Activated T-cell treated with anti-CD3 and anti-CD28 coated beads for 48 hours (primary cell): ENCODE measurements around the gene EFNA1.

ENCODE experiments used
- DNase-seq: peaks from one replicate; pipeline ENCODE4 v3.0.0-alpha.2; 2020; ENCODE audit warnings: low read depth

The EFNA1 gene, protein sequence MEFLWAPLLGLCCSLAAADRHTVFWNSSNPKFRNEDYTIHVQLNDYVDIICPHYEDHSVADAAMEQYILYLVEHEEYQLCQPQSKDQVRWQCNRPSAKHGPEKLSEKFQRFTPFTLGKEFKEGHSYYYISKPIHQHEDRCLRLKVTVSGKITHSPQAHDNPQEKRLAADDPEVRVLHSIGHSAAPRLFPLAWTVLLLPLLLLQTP

DNA sequence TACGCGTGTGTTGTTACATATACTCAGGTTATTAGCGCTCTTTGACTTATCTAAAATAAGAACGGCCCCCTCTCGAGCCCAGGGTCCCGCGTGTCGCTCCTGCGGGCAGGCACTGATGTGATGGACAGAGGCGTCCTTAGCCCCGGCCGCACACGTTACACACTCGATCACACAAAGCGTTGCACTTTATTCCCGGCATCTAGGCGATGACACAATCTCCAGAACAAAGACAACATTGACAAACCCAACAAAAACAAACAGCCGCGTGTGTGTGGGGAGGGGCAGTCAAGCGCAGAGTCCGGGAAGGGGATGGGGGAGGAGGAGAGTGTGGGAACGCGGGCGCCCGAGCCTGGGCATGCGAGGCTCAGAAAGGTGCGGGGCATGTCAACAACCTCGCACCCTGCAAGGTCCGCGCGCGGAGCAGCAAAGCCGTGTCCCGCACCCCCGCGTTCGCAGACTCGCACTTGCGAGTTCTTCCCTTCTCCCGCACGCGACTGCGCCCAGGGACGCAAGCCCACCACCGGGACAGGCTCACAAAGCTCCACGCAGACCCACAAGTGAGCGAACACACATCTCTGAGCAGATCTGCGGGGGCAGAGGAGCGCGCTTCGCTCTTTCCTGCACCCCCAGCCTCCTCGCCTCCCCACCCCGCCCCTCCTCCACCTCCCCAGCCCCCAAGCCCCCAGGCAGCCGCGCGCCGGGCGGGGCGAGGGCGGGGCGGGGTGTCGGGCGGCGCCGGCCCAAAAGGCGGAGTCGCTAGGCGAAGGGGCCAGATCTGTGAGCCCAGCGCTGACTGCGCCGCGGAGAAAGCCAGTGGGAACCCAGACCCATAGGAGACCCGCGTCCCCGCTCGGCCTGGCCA is at the start of gene EFNA1:
TSS of gene EFNA1 (plus strand) at position 772 of the 862 bp plus-strand sequence. CDS start 102 bp downstream, outside the sequence.
- peak; percentile 33 for DNase-seq

DNA sequence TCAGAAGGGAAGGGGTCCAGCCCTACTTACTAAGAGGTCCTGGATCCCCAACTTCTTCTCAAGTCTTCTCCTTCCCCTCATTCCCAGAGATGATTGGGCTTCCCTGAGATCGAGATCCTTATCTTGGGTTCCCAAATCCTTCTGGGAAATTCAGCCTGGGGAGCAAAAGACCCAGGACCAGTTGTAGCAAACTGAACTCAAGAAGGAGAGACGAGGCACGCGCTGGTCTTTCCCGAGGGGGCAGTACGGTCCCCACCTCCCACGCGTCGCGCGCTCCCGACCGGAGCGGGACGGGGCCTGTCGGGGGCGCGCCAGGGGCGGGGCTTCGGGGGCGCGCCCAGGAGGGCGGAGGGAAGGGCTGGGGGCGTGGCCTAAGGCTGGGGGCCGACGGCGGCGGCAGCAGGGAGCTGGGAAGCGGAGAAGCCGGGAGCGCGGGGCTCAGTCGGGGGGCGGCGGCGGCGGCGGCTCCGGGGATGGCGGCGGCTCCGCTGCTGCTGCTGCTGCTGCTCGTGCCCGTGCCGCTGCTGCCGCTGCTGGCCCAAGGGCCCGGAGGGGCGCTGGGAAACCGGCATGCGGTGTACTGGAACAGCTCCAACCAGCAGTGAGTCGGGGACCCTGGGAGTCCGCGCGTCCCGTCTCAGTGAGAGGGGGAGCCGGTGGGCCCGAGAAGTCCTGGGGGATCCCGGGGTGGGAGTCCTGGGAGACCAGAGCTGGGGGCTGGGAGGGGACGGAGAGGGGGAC is 49.0 kb upstream of the EFNA1 start, which contains the start of gene EFNA3:
TSS of gene EFNA3 (plus strand) at position 369 of the 741 bp plus-strand sequence. CDS start at position 474, 105 bp downstream.
- DNase-seq, result peak; percentile 66

DNA sequence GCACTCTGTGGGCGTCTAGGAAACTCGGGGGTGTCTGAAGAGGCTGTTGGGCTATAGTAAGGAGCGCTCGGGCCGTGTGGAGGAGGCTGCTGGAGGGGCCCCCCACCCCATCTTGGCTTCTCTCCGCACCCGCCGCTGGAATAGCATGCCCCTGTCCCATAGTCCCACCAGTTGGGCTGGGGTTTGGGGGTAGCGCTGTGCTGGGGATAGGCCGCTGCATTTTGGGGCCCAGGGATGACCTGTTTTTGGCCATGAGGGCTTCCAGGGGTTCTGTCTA is 48.5 kb upstream of the EFNA1 start:
- DNase-seq, result no peak

DNA sequence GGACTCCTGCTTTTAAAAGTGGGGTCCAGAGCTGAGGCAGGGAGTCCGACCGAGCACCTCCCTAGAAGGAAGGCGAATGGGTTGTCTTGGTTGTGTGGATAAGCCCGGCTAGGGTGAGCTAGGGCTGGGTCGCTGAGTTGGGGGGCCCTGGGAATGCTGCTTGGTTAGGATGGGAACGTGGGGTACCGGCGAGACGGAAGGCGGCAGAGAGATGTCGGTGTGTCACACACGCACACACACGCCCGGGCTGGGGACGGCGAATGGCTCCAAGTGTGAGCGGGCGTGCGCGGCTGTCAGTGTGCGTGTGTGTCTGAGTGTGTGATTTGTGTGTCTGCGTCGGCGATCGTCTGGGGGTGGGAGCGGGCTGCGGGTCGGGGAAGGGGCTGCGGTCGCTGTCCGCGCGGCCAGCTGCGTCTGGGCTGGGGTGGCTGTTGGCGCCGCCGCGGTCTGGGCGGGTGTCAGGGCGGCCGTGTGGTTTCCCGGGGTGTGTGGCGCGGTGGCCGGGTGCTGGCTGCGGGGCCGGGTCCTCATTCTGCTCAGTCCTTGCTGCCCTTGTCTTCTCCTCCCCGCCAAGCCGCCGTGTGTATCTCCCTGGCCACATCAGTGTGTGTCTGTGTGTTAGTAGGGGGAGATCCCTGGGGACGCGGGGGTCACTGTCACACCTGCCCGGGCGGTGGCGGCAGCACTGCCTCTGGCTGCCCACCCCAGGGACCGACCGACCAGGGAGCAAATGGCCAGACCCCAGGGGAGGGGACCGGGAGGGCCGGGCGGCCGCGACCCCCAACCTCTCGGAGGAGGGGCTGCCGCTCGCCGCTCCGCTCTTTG is 48.0 kb upstream of the EFNA1 start:
- no peak for DNase-seq

DNA sequence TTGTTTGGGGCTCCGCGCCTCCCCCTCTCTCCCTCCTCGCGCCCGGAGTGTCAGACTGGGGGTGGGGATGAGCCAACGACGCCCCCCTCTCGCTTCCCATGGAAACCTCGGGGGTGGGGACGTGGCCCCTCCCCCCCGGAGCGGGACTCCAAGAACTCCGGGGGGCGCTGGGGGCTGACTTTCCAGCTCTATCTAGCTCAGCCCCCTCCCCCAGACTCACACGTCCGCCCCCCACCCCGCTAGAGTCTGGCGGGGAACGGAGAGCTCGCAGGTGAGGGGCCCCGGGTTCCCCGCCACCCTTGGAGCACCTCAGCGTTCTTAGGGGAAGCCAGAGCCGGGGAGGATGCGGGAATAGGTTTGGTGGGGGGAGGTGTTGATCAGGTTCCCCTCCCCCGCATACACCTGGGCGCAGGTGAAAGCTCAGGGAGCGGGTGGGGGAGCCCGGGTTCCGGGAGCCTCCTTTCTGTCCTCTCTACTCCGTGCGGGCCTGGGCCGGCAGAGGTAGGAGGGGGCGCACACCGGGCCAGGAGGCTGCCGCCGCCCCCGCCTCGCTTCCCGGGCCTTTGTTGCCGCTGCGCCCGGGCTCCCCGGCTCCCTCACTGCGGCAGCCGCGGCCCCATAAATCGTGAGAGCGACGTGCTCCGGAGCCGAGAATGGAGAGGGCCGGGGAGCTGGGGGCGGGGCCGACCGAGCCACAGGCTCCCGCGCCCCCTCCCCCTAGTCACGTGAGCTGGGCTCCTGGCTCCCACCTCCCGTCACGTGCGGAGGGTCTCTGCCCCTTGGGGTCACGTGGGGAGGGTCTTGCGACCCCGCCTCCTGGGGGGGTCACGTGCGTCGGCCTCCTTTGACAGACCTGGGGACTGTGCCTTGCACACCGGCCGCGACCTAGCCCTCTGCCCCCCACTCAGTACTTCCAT is 47.1 kb upstream of the EFNA1 start:
- no peak for DNase-seq

DNA sequence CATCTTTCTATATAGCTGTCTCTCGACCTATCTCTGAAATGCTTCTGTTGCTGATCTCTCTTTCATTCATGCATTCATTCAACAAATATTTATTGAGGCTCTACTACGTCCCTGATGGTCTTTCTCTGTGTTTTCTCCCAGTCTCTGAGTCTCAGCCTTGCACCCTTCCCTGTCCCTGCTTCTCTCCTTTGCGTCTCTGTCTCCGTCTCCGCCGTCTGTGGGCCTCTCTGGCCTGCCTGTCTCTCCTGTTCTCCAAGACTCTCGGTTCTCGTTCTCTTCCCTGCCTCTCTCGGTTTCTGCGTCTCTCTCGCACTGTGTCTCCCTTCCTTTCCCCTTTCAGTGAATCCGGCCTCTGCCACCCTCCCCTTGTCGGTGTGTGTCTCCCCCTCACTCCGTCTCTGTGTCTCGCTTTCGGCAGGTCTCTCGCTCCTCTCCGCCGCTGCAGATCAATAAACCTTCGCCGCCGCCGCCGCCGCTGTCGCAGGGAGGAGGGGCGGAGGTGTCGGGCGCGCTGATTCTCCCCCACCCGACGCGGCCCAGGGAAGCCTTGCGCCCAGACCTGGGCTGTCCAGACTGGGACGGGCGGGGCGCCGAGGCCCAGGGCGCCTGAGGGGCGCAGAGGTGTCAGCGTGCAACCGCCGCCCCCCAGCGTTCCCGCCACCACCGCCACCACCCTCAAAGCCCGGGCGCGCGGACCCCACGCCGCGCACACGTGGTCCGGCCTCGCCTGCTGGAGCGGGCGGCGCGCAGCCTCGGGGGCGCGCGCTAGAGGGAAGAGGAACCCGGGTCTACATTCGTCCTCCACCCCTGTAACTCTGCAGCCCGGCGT is 46.0 kb upstream of the EFNA1 start:
- no peak for DNase-seq

DNA sequence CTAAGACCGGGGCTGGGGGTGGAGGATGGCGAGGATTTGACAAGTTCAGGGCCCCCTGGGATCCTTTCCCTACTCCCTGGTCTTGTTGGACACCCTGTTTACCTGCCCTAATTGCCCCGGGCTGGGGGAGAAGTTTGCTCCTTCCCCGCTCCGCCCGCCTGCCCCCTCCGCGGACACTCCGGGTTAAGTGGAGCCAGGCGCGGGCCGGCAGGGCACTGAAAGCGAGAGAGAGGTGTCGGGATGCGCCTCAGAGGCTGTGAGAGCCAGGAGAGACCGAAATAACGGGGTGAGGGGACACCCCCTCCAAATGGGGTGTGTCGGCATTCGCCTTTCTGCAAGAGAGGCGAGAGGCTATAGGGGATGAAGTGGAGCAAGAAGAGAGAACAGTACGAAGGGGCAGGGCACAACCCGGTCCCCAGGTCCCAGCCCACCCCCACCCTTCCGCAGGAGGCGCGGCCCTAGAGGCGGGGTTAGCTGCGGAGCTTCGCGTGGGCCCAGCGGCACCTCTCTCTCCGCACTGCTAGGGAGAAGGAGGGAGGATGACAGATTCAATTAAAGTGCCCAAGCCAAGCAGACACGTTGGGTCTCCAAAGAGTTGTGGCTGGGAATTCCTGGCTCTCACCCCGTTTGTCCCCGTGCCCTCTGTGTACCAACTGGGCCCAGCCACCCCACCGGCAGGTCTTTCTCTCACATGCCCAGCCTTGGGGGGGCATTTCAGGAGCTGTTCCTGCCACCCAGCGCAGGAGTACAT is 45.2 kb upstream of the EFNA1 start:
- DNase-seq, result no peak

DNA sequence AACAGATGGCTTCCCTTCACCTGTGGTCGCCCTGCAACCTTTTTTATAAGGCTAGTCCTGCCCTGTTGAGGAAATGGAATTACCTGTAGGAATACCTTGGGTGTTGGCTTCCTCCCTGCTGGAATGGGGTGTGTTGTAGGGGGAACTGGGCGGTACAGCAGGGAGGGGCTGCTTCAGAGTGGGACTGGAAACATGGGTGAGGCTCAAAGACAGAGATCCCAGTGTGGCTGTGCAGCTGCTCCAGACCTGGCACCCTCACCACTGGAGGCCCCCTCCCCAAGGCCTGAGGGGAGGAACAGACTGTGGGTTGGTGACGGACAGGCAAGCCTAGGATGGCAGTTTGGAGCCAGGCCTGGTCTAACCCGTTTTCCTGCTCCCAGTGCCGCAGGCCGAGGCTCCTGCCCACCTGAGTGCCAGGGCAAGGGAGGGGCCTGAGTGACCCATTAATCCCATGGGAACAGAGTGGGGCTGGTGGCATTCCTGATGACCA is 44.6 kb upstream of the EFNA1 start:
- no peak for DNase-seq

DNA sequence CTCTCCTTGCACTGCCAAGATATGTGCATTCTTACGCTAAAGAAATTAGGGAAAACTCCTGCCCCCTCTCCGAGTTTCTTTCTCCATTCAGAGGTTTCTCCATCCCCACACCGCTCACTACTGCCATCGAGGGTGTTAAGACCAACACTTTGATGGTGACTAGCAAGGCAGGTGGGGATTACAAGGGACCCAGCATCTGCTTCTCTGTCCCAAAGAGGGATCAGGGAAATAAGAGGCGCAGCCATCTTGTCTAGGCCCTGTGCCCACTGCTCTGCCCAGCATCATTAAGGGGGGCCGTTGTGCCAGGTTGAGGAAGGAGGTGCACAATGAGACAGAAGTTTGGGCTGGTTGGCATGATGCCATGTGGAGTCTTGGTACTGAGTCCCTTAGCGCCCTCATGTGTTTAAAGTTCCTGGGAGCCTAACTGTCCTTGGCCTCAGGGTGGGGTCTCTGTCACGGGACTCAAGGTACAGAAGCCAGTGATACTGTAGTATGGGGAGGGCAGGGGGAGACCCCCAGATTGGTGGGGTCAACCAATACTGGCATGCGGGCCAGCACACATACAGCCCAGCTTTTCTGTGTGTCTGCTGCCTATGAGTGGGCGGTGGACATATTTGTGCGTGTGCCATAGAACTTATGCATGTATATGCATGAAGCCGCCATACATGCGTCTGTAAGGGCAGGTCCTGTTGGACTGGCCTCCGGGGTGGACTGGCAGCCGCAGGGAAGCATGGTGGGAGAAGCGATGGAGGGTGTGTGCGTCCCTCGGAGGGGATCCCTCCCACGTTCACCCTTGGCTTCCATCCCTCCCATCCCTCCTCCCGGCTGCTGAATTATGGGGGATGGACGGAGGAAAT is 43.6 kb upstream of the EFNA1 start:
- DNase-seq, result no peak

DNA sequence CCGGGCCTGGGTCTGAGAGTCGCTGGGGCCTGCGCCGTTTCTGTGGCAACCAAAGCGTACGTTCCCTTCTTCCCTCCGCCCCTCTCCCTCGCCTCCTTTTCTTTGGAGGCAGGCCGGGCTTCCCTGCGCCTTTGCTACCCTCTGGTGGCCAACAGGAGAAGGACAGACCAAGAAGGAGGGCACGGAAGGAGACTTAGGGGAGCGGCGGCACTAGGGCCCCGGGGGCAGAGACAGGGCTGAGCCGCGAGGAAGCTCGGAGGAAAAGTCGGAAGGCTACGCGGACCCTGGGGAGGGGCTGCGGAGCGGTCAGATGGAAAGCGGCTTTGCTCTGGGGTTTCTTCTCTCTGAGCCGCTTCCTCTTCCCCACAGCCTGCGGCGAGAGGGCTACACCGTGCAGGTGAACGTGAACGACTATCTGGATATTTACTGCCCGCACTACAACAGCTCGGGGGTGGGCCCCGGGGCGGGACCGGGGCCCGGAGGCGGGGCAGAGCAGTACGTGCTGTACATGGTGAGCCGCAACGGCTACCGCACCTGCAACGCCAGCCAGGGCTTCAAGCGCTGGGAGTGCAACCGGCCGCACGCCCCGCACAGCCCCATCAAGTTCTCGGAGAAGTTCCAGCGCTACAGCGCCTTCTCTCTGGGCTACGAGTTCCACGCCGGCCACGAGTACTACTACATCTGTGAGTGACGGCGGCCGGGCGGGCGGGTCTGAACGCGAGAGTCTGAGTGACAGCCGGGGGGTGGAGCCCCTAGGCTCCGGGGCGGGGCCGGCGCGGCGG is 42.8 kb upstream of the EFNA1 start:
- DNase-seq, result peak; percentile 89

DNA sequence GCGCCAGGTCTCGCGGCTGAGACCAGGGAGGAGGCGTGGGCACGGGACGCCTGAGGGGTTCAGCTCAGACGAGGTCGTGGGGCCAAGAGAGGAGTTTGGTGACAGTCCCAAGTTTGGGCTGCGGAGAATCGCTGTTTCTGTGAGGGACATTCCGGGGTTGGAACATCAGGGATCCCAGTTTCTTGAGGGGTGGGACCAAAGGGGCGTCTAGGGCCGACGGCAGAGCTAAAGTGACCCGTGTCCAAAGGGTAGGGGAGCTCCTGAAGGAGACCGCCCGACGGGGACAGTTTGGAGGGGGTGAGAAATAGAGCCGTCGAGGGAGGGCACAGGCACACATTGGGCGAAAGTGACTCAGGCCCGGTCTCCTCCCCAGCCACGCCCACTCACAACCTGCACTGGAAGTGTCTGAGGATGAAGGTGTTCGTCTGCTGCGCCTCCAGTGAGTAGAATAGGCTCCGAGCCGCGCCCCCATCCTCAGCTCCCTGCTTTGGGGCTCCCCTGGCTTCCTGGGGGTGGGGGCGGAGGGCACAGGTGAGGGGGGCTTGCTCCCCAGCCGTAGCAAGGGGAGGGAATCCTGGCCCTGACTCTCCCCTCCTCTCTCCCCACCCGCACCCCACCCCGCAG is 42.1 kb upstream of the EFNA1 start:
- DNase-seq, result peak; percentile 72

DNA sequence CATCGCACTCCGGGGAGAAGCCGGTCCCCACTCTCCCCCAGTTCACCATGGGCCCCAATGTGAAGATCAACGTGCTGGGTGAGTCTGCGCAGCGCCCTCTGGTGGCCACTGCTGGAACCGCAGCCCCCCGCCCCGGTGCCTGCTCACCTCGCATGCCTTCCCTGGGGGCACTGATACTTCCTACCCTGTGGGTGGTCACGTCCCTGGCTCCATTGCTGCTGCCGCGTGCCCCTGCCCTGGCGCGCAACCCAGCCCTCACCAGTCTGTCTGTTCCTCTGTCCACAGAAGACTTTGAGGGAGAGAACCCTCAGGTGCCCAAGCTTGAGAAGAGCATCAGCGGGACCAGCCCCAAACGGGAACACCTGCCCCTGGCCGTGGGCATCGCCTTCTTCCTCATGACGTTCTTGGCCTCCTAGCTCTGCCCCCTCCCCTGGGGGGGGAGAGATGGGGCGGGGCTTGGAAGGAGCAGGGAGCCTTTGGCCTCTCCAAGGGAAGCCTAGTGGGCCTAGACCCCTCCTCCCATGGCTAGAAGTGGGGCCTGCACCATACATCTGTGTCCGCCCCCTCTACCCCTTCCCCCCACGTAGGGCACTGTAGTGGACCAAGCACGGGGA is 41.4 kb upstream of the EFNA1 start:
- DNase-seq, result peak; percentile 80

DNA sequence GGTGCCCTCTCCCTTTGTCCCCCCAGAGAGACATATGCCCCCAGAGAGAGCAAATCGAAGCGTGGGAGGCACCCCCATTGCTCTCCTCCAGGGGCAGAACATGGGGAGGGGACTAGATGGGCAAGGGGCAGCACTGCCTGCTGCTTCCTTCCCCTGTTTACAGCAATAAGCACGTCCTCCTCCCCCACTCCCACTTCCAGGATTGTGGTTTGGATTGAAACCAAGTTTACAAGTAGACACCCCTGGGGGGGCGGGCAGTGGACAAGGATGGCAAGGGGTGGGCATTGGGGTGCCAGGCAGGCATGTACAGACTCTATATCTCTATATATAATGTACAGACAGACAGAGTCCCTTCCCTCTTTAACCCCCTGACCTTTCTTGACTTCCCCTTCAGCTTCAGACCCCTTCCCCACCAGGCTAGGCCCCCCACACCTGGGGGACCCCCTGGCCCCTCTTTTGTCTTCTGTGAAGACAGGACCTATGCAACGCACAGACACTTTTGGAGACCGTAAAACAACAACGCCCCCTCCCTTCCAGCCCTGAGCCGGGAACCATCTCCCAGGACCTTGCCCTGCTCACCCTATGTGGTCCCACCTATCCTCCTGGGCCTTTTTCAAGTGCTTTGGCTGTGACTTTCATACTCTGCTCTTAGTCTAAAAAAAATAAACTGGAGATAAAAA is 40.7 kb upstream of the EFNA1 start:
- DNase-seq, result no peak

DNA sequence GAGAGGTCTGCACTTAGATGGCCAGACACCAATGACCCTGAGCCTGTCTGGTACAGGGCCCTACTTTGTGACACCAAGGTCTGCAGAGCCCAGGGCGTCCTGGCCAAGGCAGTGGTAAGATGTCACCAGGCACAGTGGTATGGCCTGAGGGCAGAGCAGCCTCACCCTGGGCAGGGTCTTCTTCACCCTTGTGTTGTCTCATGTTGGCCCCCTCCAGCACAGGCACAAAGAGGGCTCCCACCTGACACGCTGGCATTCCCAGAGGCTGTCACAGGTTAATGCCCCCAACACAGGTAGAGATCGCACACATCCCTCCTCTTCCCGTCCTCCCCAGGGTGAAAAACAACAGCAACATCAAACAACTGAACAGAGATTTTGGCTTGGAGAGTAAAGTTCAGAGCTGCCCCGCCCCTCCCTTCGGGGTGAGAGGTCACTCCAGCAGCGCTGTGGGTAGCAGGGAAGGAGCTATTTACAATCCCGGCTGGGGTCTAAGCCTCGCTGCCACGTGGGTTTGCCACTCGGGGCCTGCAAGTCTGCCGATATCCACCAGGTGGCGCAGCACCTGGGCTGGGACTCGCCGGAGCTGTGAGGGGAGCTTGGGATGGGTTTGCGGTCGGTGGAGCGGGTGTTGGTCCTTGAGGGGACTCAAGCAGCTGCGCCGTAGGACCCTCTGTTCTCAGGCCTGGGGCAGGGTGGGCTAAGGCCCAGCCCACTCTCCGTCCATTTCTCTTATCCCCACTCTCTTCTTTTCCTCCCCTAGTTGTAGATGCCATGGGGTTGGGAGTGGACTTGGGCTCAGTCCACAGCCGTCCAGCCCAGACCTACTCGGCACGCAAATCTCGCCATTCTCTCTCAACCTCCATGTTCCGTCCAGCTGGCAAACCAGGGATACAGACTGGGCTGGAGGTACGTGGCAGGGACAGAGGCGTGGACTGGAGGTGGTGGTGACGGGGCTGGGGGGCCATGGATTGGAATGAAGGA is 36.3 kb upstream of the EFNA1 start:
- DNase-seq, result peak; percentile 76

DNA sequence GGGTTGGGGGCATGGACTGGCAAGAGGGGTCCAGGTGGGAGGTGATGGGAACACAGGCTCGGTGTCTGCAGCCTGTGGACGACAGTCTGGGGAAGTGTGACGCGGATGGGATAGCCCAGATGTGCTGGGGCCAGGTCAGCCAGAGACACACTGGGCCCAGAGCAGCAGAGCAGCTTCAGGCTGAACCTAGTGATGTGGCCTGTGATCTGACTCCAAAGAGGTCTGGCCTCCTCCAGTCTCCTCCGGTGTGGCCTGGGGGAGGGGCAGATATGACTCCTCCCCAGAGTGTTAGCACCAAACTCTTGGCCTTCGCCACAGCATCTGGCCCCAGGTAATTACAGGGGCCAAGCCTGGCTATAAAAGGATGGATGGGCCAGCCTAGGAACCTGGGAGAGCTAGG is 35.5 kb upstream of the EFNA1 start:
- DNase-seq, result no peak
